GM12892 (cell line): Measurements from ENCODE around the gene L1CAM.

Experiments used
- DNase-seq: peaks from one replicate; pipeline ENCODE4 v3.0.0; 2011; ENCODE audit not compliant: insufficient read length
- FAIRE-seq: peaks from 2 replicates; lab custom pipeline; 2011; peaks lifted over from hg19 to GRCh38; lab: Jason Lieb, UNC
- POLR2A ChIP-seq: IDR thresholded peaks from 2 replicates; pipeline ENCODE4 v1.6.1; 2011; ENCODE audit warnings: low read depth, low read length, control low read depth
- POLR2AphosphoS5 ChIP-seq: IDR thresholded peaks from 2 replicates; pipeline ENCODE4 v1.6.1; 2011; ENCODE audit warnings: low read depth, low read length, control low read depth
- TAF1 ChIP-seq: IDR thresholded peaks from 2 replicates; pipeline ENCODE4 v1.6.1; 2011; ENCODE audit warnings: low read depth, mild to moderate bottlenecking, control low read depth, low read length, borderline replicate concordance

Gene L1CAM

DNA sequence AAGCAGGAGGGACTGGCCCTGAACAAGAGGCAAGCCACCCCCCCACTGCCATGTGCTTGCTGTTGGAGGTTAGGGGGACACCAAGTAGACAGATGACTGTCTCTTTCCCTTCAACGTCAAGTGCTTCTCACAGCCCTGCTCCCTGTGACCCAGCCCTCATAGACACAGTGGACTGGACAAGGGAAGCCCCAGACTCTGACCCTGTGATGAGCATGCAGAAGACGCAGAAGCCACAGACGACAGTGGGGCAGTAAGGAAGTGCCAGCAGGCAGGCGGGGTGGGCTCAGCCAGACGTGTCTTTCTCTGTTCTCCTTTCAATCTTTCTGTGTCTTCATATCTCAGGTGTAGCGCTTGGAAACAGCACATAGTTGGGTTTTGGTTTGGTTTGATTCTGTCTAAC lies 2.4 kb upstream of the L1CAM start:
- TF ChIP-seq POLR2A, result no peak
- no peak for TF ChIP-seq TAF1
- TF ChIP-seq POLR2AphosphoS5, result no peak
- DNase-seq, result no peak
- no peak for FAIRE-seq

DNA sequence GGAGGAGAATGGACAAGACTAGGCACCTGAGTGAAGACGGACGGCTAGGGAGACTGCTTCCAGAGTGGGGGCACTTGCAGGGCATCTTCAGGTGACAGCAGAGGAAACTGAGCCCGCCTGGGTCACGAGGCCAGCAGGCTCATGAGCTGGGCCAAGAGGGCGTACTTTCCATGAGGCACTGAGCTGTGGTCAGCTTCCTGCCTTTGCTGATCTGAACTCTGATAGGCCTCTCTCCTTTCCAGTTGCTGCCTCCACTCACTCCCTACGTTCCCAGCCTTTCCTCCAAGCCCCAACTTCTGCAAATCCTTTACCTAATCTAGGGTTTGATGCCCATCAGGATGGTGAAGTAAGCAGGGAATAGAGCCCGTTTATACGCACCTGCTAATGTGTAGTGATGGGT lies 1.4 kb upstream of the L1CAM start:
- FAIRE-seq (no peak), DNase-seq (no peak)
- TF ChIP-seq TAF1 (no peak), POLR2AphosphoS5 (no peak), POLR2A (no peak)

DNA sequence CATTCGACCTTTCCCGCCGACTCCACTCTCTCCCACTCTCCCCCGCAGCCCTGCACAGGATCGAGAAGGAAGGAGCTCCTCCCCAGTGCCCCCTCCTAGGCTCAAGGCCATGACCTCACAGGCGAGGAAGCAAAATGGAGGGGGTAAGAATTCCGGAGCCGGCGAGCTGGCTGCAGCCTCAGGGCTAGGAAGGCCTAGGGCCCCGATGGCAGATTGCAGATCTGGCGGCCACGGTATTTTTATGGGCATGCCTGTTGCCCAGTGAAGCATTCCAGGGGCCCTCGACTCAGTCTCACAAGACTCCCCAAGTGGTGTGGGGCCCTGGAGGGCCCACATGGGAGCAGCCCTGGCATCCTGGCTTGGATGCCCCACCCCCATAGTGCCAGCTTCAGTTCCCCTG lies 942 bp upstream of the L1CAM start:
- no peak for TF ChIP-seq POLR2A
- TF ChIP-seq TAF1, result no peak
- no peak for TF ChIP-seq POLR2AphosphoS5
- no peak for DNase-seq
- FAIRE-seq, result no peak

DNA sequence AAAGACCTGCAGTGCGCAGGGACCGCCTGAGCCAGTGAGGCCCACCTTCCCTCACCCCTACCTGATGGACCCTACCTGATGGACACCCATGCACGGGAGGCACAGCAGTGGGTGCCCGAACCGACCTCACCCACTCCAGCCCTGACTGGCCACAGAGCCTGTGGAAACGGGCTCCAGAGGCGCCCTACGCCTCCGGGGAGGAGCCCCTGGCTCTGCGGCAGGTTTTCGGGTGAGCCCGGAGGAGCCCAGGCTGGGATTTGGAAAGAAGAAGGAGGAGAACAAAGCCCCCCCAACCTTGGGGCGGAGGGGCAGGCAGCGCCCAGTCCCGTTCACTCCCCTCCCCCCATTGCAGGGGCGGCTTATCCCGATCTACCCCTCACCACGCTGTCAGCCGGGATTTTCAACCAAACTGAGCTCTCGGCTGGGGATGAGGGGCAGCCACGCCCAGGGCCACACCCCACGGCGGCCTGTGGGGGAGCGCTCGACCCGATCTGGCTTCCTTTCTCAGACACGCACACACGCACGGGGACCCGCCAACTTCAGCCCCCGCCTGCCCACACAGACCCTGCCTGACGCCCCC lies 675 bp downstream of the L1CAM start:
- FAIRE-seq, result no peak
- DNase-seq, result no peak
- TF ChIP-seq POLR2AphosphoS5 (no peak), POLR2A (no peak), TAF1 (no peak)

DNA sequence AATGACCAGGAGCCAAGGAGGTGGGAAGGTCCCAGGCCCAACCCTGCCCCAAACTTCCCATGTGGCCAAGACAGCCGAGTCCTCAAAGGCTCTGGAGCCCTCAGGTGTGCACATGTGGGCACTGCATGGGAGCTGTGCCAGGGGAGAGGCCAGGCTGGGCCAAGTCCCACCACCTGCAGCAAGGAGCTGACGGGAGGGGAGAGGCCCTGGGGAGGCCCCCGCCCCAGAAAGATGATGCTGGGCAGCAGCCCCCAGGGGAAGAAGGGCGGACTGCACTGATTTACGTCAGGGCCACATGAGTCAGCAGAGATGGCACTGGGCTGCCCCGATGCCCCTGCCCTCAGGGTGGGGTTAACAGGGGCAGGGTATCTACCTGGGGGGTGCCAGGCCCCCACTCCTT lies 1.4 kb downstream of the L1CAM start:
- FAIRE-seq, result no peak
- TF ChIP-seq TAF1 (no peak), POLR2AphosphoS5 (no peak), POLR2A (no peak)
- DNase-seq, result no peak

DNA sequence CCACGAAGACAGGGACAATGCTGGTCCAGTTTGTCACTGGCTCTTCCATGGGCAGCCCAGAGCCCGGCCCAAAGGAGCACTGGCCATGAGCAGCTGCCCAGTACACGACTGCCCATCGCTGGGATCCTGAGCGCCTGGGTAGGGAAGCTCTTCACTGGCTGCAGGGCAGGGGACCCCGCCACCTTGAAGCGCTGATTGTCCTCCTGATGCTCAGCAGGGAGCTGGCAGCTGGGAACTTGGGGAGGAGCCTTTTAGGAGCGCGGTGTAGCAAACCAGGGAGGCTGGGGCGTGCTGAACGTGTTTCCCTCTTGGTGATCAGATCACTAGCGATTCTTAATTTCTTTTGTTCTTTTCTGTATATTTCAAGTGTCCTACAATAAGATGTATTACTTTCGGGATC lies 1.8 kb downstream of the L1CAM start:
- FAIRE-seq (no peak), DNase-seq (no peak)
- TF ChIP-seq TAF1 (no peak), POLR2AphosphoS5 (no peak), POLR2A (no peak)

DNA sequence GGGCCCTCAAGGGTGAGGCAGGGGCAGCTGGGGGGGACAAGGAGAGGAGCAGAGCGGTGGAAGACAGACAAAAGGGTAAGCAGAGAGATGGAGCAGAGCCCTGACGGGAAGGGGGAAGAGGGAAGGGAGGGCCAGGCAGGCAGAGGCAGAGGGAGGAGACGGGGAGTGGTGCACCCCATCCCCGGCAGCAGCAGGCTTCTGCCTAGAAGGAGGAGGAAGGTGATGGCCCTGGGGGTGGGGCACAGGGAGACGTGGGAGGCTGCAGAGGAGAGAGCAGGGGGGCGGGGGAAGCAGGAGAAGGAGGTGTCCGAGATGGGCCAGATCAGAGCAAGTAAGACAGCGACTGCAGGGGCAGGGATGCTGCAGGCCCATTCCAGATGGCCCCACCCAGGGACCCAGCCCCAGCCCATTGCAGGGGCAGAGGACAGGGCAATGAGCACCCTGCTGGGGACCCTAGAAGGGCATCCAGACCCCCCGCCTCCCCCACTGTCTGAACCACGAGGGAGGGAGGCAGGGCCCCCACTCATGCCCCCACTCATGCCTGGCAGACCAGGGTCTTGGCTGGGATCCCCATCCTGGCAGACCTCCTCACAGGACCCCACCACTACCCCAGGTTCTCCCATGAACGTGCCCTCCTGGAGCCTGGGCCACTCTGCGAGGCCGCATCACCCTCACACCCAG lies 2.7 kb downstream of the L1CAM start:
- TF ChIP-seq POLR2A (no peak), POLR2AphosphoS5 (no peak), TAF1 (no peak)
- DNase-seq, result no peak
- FAIRE-seq, result no peak

DNA sequence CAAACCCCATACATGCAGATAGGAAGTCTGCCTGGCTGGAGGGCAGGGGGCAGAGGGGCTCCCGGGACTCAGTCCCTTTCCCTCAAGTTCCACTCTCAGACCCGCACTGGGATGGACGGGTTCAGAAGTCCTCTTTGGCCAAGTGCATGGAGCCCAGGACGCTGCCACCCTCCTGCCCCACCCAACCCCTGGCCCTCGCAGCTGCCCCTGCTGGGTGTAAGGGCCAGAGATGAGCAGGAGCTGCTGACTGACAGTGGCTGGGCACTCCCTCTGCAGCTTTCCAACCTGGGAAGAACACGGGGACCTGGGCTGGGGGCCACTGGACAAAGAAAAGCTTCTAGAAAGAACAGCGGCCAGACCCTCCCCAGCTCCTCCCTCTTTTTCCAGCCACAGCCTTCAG lies 3.4 kb downstream of the L1CAM start:
- DNase-seq, result no peak
- FAIRE-seq, result no peak
- TF ChIP-seq TAF1 (no peak), POLR2AphosphoS5 (no peak), POLR2A (no peak)

DNA sequence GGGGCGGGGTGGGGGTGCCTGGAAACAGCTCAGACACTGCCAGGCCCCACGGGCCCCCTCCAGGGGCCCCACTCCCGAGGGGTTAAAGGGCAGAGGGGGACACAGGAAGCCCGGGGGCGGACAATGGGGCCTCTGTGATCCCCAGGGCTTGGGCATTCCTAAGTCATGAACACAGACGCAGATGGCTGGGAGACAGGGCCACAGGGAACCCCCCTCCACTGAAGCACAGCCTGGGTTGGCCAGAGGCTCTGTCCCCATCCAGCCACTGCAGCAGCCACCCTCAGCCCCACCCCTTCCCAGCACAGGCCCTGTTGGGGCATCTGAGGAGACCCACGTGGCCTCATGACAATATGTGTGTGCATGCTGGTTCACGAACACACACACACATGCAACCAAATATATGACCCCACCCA lies 3.9 kb downstream of the L1CAM start:
- no peak for DNase-seq
- FAIRE-seq, result no peak
- TF ChIP-seq POLR2AphosphoS5 (no peak), POLR2A (no peak), TAF1 (no peak)

DNA sequence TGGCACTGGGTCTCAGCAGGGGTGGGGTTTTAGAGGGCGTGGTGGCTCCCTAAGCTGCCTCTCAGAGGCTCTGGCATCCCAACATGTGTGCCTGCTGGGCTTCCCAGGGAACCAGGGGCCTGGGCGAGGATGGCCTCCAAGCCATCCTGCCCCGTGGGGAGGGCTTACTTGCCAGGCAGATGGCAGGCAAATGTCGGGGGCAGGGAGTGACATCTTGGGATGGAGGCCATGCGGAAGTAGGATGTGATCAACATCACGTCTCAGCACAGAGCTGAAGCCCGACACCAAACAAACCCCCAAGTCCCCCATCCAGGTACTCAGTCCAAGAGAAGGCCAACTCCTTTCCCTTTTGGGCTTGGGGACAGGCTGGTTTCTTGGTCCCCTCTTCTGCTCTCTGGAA lies 4.7 kb downstream of the L1CAM start:
- no peak for DNase-seq
- TF ChIP-seq POLR2A, result no peak
- no peak for TF ChIP-seq POLR2AphosphoS5
- TF ChIP-seq TAF1, result no peak
- FAIRE-seq, result no peak

DNA sequence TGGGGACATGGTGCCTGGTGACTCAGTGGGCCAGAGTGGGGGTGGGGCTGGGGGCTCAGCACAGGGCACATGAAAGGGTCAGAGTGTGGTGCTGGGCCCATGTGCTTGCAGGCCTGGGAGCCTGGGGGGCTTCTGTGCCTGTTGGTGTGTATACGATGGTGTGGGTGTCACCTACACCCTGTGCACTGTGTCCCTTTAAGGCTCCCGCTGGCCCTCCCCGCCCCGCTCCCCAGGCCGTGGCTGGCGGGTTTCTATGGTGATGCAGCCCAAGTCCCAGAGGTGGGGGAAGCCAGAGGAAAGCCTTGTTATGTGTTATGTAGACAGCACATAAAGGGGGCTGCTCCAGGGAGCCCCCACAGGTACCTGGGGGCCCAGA lies 5.5 kb downstream of the L1CAM start:
- FAIRE-seq (no peak), DNase-seq (no peak)
- TF ChIP-seq POLR2AphosphoS5 (no peak), POLR2A (no peak), TAF1 (no peak)
